SU-DHL-6 (cell line): ENCODE results near the gene EID2B.

ENCODE experiments used
- EZH2phosphoT487 ChIP-seq: fragments of 200-600 bp; sonication (generic), shearing (Covaris generic); conservative IDR thresholded peaks from 2 replicates; pipeline ENCODE4 v1.6.1; 2018; ENCODE audit warnings: mild to moderate bottlenecking, antibody characterized with exemption, low read length, moderate library complexity, mixed read lengths
- TF ChIP-seq, protein P1 (sequence below): fragments of 200-600 bp; sonication (generic); IDR thresholded peaks from one replicate; pipeline ENCODE4 v1.5.1; 2017; ENCODE audit warnings: antibody characterized with exemption, mild to moderate bottlenecking, low read length, moderate library complexity; ENCODE audit not compliant: insufficient read depth, poor library complexity, severe bottlenecking

- TF ChIP-seq, protein P1, sequence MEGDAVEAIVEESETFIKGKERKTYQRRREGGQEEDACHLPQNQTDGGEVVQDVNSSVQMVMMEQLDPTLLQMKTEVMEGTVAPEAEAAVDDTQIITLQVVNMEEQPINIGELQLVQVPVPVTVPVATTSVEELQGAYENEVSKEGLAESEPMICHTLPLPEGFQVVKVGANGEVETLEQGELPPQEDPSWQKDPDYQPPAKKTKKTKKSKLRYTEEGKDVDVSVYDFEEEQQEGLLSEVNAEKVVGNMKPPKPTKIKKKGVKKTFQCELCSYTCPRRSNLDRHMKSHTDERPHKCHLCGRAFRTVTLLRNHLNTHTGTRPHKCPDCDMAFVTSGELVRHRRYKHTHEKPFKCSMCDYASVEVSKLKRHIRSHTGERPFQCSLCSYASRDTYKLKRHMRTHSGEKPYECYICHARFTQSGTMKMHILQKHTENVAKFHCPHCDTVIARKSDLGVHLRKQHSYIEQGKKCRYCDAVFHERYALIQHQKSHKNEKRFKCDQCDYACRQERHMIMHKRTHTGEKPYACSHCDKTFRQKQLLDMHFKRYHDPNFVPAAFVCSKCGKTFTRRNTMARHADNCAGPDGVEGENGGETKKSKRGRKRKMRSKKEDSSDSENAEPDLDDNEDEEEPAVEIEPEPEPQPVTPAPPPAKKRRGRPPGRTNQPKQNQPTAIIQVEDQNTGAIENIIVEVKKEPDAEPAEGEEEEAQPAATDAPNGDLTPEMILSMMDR: no peak
- no peak for TF ChIP-seq EZH2phosphoT487
Observed at GRCh38 chr19:39499932-39500331, 32.7 kb downstream of the EID2B start.
